HFFc6 (cell line): ENCODE measurements around the gene MYL3. TPM values are rescaled to one million over a fixed set of nuclear protein-coding genes. Genes with fewer than 3 reads are reported as not detected.
"Not testable (repeated sequence)": the region's sequence is repeated elsewhere in the genome, so short reads cannot be mapped to it uniquely, and the experiment has no call there.

ENCODE experiments used
- DNase-seq: peaks from one replicate; pipeline ENCODE4 v3.0.0-alpha.2; 2018
- H3K27ac Mint-ChIP-seq: 2 replicates; pipeline ENCODE4 v1.8.0; 2020; ENCODE audit warnings: mild to moderate bottlenecking, mixed read lengths
- H3K27me3 Mint-ChIP-seq: 2 replicates; pipeline ENCODE4 v1.8.0; 2021; ENCODE audit warnings: mild to moderate bottlenecking, moderate library complexity, mixed read lengths; ENCODE audit not compliant: insufficient read depth
- H3K36me3 Mint-ChIP-seq: 2 replicates; pipeline ENCODE4 v1.8.0; 2021; ENCODE audit warnings: low read depth, mixed read lengths
- H3K4me1 Mint-ChIP-seq: 2 replicates; pipeline ENCODE4 v1.8.0; 2020; ENCODE audit warnings: low read depth, mixed read lengths
- H3K4me3 Mint-ChIP-seq: 2 replicates; pipeline ENCODE4 v1.8.0; 2020; ENCODE audit warnings: mild to moderate bottlenecking, moderate library complexity, mixed read lengths
- H3K9me3 Mint-ChIP-seq: 2 replicates; pipeline ENCODE4 v1.8.0; 2020; ENCODE audit warnings: mild to moderate bottlenecking, mixed read lengths
- total RNA-seq, 6 experiments: library from RNA; stranded (reverse); fragmentation: NEBNext Ultra II Directional; extraction: Animal tissue kit (Norgen Biotek cat#: 25700); gene quantifications; 2 replicates in 1 of 6; 3 replicates in 5 of 6; pipeline ENCODE4 v1.2.3, GENCODE V29; 2021
- TF ChIP-seq, protein P1 (sequence below): fragments of 200-600 bp; sonication (generic); IDR thresholded peaks from 2 replicates; pipeline ENCODE4 v1.5.0; 2021; ENCODE audit warnings: antibody characterized with exemption, mild to moderate bottlenecking

The MYL3 gene
- total RNA-seq, 6 experiments from 2014 or later = 0.30 to 0.31 TPM; not detected in 4

GRCh38 chr3:46824211-46824970 is 38.9 kb downstream of the MYL3 start:
- no peak for DNase-seq
- Mint-ChIP-seq H3K4me3 (no peak overlapping the region), H3K9me3 (peaks cover 32% of the 10 kb centered on the region), H3K36me3 (peaks cover 7% of the 10 kb centered on the region), H3K4me1 (no peaks in the 10 kb centered on the region), H3K27ac (no peak overlapping the region), H3K27me3 (no peaks in the 10 kb centered on the region; the same call in 1 of the 2 replicates)
- TF ChIP-seq, protein P1, sequence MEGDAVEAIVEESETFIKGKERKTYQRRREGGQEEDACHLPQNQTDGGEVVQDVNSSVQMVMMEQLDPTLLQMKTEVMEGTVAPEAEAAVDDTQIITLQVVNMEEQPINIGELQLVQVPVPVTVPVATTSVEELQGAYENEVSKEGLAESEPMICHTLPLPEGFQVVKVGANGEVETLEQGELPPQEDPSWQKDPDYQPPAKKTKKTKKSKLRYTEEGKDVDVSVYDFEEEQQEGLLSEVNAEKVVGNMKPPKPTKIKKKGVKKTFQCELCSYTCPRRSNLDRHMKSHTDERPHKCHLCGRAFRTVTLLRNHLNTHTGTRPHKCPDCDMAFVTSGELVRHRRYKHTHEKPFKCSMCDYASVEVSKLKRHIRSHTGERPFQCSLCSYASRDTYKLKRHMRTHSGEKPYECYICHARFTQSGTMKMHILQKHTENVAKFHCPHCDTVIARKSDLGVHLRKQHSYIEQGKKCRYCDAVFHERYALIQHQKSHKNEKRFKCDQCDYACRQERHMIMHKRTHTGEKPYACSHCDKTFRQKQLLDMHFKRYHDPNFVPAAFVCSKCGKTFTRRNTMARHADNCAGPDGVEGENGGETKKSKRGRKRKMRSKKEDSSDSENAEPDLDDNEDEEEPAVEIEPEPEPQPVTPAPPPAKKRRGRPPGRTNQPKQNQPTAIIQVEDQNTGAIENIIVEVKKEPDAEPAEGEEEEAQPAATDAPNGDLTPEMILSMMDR = no peak

DNA sequence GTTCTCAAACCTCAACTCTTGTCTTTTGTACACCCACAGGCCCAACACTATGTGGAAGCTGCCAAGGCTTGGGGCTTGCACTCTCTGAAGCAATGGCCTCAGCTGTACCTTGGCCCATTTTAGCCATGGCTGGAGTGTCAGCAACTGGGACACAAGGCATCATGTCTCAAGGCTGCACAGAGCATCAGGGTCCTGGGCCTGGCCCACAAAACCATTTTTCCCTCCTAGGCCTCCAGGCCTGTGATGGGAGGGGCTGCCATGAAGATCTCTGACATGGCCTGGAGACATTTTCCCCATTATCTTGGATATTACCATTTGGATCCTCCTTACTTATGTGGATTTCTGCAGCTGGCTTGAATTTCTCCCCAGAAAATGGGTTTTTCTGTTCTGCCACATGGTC is 39.9 kb downstream of the MYL3 start:
- H3K9me3 Mint-ChIP-seq = peaks cover 32% of the 10 kb centered on the region
- H3K27me3 Mint-ChIP-seq, H3K4me3 Mint-ChIP-seq, H3K4me1 Mint-ChIP-seq, DNase-seq, H3K36me3 Mint-ChIP-seq, H3K27ac Mint-ChIP-seq: not testable (repeated sequence)

DNA sequence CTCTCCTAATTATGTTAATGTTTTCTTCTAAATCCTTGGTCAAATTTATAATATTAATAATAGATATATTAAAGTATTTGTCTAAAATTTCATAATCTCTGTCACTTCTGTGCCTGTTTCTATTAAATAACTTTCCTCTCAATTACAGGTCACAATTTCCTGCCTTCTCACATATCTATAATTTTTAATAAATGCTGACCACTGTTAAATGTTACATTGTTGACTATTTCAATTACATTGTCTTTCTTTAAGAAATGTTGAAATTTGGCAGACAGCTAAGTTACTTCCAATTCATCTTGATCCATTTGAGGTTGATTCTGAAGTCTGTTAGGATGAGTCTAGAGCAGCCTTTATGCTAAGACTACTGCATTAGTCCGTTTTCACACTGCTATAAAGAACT is 41.7 kb downstream of the MYL3 start:
- Mint-ChIP-seq H3K36me3 (peaks cover 7% of the 10 kb centered on the region), H3K4me1 (no peaks in the 10 kb centered on the region), H3K27ac (no peak overlapping the region), H3K4me3 (no peak overlapping the region), H3K27me3 (no peaks in the 10 kb centered on the region; the same call in 1 of the 2 replicates), H3K9me3 (peaks cover 32% of the 10 kb centered on the region)
- TF ChIP-seq, protein P1 = no peak
- DNase-seq = no peak

GRCh38 chr3:46820852-46821251 is 42.4 kb downstream of the MYL3 start:
- H3K27me3 Mint-ChIP-seq = no peaks in the 10 kb centered on the region; the same call in 1 of the 2 replicates
- no peak for DNase-seq
- H3K27ac Mint-ChIP-seq = no peak overlapping the region
- peaks cover 7% of the 10 kb centered on the region for H3K36me3 Mint-ChIP-seq
- TF ChIP-seq, protein P1 = no peak
- peaks cover 32% of the 10 kb centered on the region for H3K9me3 Mint-ChIP-seq
- no peaks in the 10 kb centered on the region for H3K4me1 Mint-ChIP-seq
- no peak overlapping the region for H3K4me3 Mint-ChIP-seq

DNA sequence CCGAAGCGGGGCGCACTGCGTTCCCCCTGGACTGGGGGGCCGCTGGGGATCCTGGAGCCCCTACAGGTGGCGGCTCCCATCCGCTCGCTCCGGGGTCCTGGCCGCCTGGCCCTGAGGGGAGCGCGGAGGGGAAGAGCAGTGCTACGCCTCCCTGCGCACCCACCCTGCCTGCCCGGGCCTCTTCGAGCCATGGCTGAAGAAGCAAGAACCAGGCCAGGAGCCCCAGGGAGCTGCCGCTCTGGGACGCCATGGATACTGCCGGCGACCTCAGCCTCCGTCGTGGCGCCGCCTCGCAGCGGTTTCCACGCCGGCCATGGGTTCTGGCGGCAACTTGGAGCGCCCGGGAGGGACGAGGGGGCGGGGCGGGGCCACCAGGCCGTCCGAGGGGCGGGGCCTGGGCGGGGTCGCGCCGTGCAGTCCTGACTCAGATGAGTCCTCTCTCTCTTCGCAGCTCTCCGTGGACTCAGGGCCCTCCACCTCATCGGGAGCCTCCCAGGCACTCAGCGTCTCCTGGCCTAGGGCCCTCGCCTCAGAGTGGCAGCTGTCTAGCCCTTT is 50.9 kb downstream of the MYL3 start:
- Mint-ChIP-seq H3K9me3 (no peaks in the 10 kb centered on the region), H3K4me1 (peaks cover 6% of the 10 kb centered on the region), H3K4me3 (peak overlapping the region; percentile 14), H3K36me3 (no peaks in the 10 kb centered on the region), H3K27me3 (peaks cover 27% of the 10 kb centered on the region), H3K27ac (no peak overlapping the region)
- TF ChIP-seq, protein P1 = no peak
- no peak for DNase-seq

DNA sequence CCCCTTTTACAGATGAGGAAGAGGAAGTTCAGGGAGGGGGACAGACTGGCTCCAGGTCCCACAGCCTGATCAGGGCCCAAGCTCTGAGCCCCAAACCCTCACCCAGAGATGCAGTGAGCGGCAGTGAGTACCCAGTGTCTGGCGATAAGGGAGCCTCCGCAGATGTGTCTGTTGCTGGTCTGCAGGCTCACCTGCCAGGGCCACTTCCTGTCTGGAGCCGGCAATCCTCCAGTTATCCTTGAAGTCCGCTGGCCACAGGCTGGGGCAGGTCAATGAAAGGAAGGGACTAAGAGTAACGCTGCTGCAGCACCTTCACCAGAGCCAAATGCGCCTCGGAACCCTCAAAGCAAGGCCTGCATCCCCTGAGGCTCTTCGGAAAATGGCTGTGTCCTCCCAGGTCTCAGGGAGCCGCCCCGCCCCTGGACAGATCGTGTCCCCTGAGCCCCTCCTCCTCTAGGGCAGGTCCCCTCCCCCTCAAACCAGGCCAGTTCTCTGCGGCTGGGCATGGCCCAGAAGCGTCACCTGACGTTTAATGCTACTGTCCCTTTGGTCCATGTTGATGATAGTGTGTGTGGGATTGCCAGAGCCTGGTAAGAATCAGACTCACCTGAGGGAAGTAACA is 51.5 kb downstream of the MYL3 start:
- H3K4me1 Mint-ChIP-seq = peaks cover 6% of the 10 kb centered on the region
- peaks cover 27% of the 10 kb centered on the region for H3K27me3 Mint-ChIP-seq
- no peak for DNase-seq
- H3K9me3 Mint-ChIP-seq = no peaks in the 10 kb centered on the region
- H3K27ac Mint-ChIP-seq = no peak overlapping the region
- no peak overlapping the region for H3K4me3 Mint-ChIP-seq
- TF ChIP-seq, protein P1 = no peak
- H3K36me3 Mint-ChIP-seq = no peaks in the 10 kb centered on the region

DNA sequence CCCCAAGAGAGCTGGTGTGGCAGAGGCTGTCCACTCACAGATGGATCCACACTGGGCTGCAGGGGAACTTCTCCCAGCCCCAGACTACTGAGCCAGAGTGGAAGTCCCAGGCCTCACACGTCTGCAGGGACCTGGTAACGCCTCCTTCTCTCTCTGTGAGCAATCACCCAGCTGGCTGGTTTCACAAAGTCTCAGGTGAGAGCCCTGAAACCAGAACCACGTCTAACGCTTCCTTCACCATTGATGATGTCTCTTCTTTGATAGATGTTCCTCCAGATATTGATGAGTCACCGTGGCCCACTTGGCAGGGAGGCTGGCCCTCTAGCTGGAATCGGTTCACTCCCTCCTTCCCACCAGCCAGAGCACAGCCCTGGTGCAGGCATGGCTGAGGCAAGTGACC is 54.5 kb downstream of the MYL3 start:
- H3K27me3 Mint-ChIP-seq = peaks cover 19% of the 10 kb centered on the region
- not testable (repeated sequence) for H3K4me1 Mint-ChIP-seq

More for the DNA sequence above, 54.5 kb downstream of the MYL3 start:
- H3K9me3 Mint-ChIP-seq, H3K36me3 Mint-ChIP-seq, H3K4me3 Mint-ChIP-seq, H3K27ac Mint-ChIP-seq, DNase-seq: not testable (repeated sequence)
